Measurements from ENCODE around the gene ACBD4. TPM values are rescaled to one million over a fixed set of nuclear protein-coding genes. Genes with fewer than 3 reads are reported as not detected.

The ACBD4 gene
- total and polyA plus RNA-seq, 2 donors (not counting 3 experiments of a cell fraction or from before 2014, with no cell fraction given): 4.5 to 7.5 TPM

GRCh38 chr17:45101883-45102811 lies 33.3 kb upstream of the ACBD4 start:
- CTCF ChIA-PET: interaction anchor here (4.3 kb wide), 1 partner anchor 33 kb away, joined by 26 read pairs; the partner anchor contains the start of gene ACBD4
- no peaks in the 10 kb centered on the region for H4K20me1 ChIP-seq (replicated peaks; ENCODE audit: control insufficient read depth, extremely low read depth, insufficient read depth, low read length)
- no peak overlapping the region for H3K27ac ChIP-seq (ENCODE audit: insufficient read depth, low read depth, low read length)
- H3K36me3 ChIP-seq (ENCODE audit: control insufficient read depth in 2 of 2, extremely low read depth in 1 of 2, insufficient read depth in 2 of 2, low read length in 2 of 2): peaks cover 35 to 69% of the 10 kb centered on the region in 2 experiments
- dilution Hi-C loops (cut with MboI; ENCODE audit: extremely low pct_ligation_motif_present, low sequenced_read_pairs): no loop called here
- H3K4me2 ChIP-seq (ENCODE audit: insufficient read depth, low read length): no peak overlapping the region
- H2AFZ ChIP-seq (ENCODE audit: low read depth, low read length): no peak overlapping the region
- H3K9me3 ChIP-seq (replicated peaks; ENCODE audit: control insufficient read depth, insufficient read depth, low read length): no peaks in the 10 kb centered on the region
- no peaks in the 10 kb centered on the region for H3K27me3 ChIP-seq (ENCODE audit: control insufficient read depth in 2 of 2, insufficient read depth in 2 of 2, low read length in 2 of 2)
- no peak overlapping the region for H3K4me3 ChIP-seq (replicated peaks in 1 of 3; ENCODE audit: insufficient read depth in 1 of 3, low read depth in 1 of 3, low read length in 3 of 3)
- no peak for DNase-seq (ENCODE audit: low read depth, low spot score)
- no peak overlapping the region for H3K9ac ChIP-seq (replicated peaks; ENCODE audit: extremely low read depth, insufficient read depth, low read length)
- no peaks in the 10 kb centered on the region for H3K9me1 ChIP-seq (replicated peaks; ENCODE audit: control insufficient read depth, extremely low read depth, insufficient read depth, low read length)
- POLR2A ChIA-PET: no interaction called here
- intact Hi-C loops (cut with micrococcal nuclease): no loop called here
- BruUV-seq (replicated peaks): no TSS peak
- H3K79me2 ChIP-seq (ENCODE audit: control insufficient read depth, insufficient read depth, low read length): no peaks in the 10 kb centered on the region
- no peaks in the 10 kb centered on the region for H3K4me1 ChIP-seq (ENCODE audit: control insufficient read depth, extremely low read depth, insufficient read depth, low read length)
- FAIRE-seq: no peak
- TF ChIP-seq, protein P1, sequence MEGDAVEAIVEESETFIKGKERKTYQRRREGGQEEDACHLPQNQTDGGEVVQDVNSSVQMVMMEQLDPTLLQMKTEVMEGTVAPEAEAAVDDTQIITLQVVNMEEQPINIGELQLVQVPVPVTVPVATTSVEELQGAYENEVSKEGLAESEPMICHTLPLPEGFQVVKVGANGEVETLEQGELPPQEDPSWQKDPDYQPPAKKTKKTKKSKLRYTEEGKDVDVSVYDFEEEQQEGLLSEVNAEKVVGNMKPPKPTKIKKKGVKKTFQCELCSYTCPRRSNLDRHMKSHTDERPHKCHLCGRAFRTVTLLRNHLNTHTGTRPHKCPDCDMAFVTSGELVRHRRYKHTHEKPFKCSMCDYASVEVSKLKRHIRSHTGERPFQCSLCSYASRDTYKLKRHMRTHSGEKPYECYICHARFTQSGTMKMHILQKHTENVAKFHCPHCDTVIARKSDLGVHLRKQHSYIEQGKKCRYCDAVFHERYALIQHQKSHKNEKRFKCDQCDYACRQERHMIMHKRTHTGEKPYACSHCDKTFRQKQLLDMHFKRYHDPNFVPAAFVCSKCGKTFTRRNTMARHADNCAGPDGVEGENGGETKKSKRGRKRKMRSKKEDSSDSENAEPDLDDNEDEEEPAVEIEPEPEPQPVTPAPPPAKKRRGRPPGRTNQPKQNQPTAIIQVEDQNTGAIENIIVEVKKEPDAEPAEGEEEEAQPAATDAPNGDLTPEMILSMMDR (IDR thresholded peaks at IDR 0.05; ENCODE audit: extremely low read depth in 1 of 2, insufficient read depth in 1 of 2, low read depth in 1 of 2, low read length in 2 of 2): no peak
- TF ChIP-seq MAX (IDR thresholded peaks at IDR 0.05; ENCODE audit: insufficient read depth, insufficient read length): no peak
- TF ChIP-seq POLR2AphosphoS5 (IDR thresholded peaks at IDR 0.05; ENCODE audit: insufficient read depth, low read depth, low read length): no peak
- no peak for TF ChIP-seq MYC (IDR thresholded peaks at IDR 0.05; ENCODE audit: low read depth, low read length)
- TF ChIP-seq FOS (IDR thresholded peaks at IDR 0.05; ENCODE audit: borderline replicate concordance, insufficient read depth, low read length): no peak
- no peak for TF ChIP-seq JUN (IDR thresholded peaks at IDR 0.05; ENCODE audit: borderline replicate concordance, insufficient read depth, insufficient read length, low read depth)
- no peak for TF ChIP-seq EZH2 (IDR thresholded peaks at IDR 0.05; ENCODE audit: borderline replicate concordance, low read depth, low read length, severe bottlenecking)
- no peak for TF ChIP-seq GATA2 (IDR thresholded peaks at IDR 0.05; ENCODE audit: insufficient read depth, insufficient read length, low read depth, low read length)
- no peak for TF ChIP-seq POLR2A (IDR thresholded peaks at IDR 0.05; ENCODE audit: low read depth, low read length)
